Activated naive CD4-positive, alpha-beta T cell treated with anti-CD3 and anti-CD28 coated beads, Interleukin-2, amount 50 U/mL, for 24 hours (primary cell): ENCODE measurements around the gene SLC16A12.

Experiments used
- H3K27ac Mint-ChIP-seq: one replicate; pipeline ENCODE4 v1.8.0; 2021; ENCODE audit warnings: mild to moderate bottlenecking, mixed read lengths
- H3K27me3 Mint-ChIP-seq: one replicate; pipeline ENCODE4 v1.8.0; 2021; ENCODE audit warnings: mixed read lengths
- H3K36me3 Mint-ChIP-seq: one replicate; pipeline ENCODE4 v1.8.0; 2021; ENCODE audit warnings: mixed read lengths
- H3K4me1 Mint-ChIP-seq: one replicate; pipeline ENCODE4 v1.8.0; 2021; ENCODE audit warnings: mixed read lengths
- H3K4me3 Mint-ChIP-seq: one replicate; pipeline ENCODE4 v1.8.0; 2021; ENCODE audit warnings: mild to moderate bottlenecking, mixed read lengths
- H3K9me3 Mint-ChIP-seq: one replicate; pipeline ENCODE4 v1.8.0; 2021; ENCODE audit warnings: mixed read lengths

The SLC16A12 gene

GRCh38 chr10:89389254-89389653 lies 146.1 kb downstream of the SLC16A12 start:
- peaks cover 25% of the 10 kb centered on the region for H3K4me1 Mint-ChIP-seq
- no peaks in the 10 kb centered on the region for H3K27me3 Mint-ChIP-seq
- H3K27ac Mint-ChIP-seq: no peak overlapping the region
- no peaks in the 10 kb centered on the region for H3K9me3 Mint-ChIP-seq
- H3K4me3 Mint-ChIP-seq: no peak overlapping the region
- H3K36me3 Mint-ChIP-seq: no peaks in the 10 kb centered on the region

- Mint-ChIP-seq H3K4me3 (no peak overlapping the region), H3K27ac (no peak overlapping the region), H3K4me1 (peaks cover 21% of the 10 kb centered on the region), H3K27me3 (no peaks in the 10 kb centered on the region), H3K9me3 (no peaks in the 10 kb centered on the region), H3K36me3 (no peaks in the 10 kb centered on the region)
These were observed 146.6 kb downstream of the SLC16A12 start for GRCh38 chr10:89388806-89389205.

- Mint-ChIP-seq H3K36me3 (no peaks in the 10 kb centered on the region), H3K9me3 (no peaks in the 10 kb centered on the region), H3K4me1 (no peaks in the 10 kb centered on the region), H3K4me3 (no peak overlapping the region), H3K27me3 (no peaks in the 10 kb centered on the region), H3K27ac (no peak overlapping the region)
These were observed 150.7 kb downstream of the SLC16A12 start for GRCh38 chr10:89384474-89385340.

GRCh38 chr10:89382757-89383156 lies 152.6 kb downstream of the SLC16A12 start:
- Mint-ChIP-seq H3K27ac (no peak overlapping the region), H3K9me3 (no peaks in the 10 kb centered on the region), H3K36me3 (no peaks in the 10 kb centered on the region), H3K4me1 (no peaks in the 10 kb centered on the region), H3K27me3 (no peaks in the 10 kb centered on the region), H3K4me3 (no peak overlapping the region)
